IMR-90 (cell line): ENCODE results near the gene IFIT2. TPM values are rescaled to one million over a fixed set of nuclear protein-coding genes. Genes with fewer than 3 reads are reported as not detected.

Experiments used
- ATAC-seq: fragments of 200-7000 bp; cut with Tn5 transposase; 2 replicates; pipeline ENCODE4 v1.9.1; 2020; ENCODE audit warnings: low read depth, mild to moderate bottlenecking, moderate library complexity
- BruUV-seq: library from RNA; stranded (reverse); fragments of 400-500 nt; replicated peaks from 2 replicates; lab custom pipeline; 2021; lab: Mats Ljungman, UMichigan
- CTCF ChIA-PET: fragments of 300-600 bp; formaldehyde crosslinking; extraction: SDS; loops from one replicate; lab custom pipeline; 2021; ENCODE audit warnings: antibody characterized with exemption; lab: Yijun Ruan, JAX
- POLR2A ChIA-PET: fragments of 300-600 bp; sonication (Branson Sonifier 250); formaldehyde crosslinking; loops from one replicate; lab custom pipeline; 2022; ENCODE audit warnings: antibody characterized with exemption; ENCODE audit not compliant: unreplicated experiment; lab: Charles Lee
- DNase-seq: peaks from one replicate; pipeline ENCODE4 v3.0.0; 2013
- H2AFZ ChIP-seq: replicated peaks from 2 replicates; pipeline ENCODE3; 2013; ENCODE audit warnings: low read length, mild to moderate bottlenecking; ENCODE audit not compliant: poor library complexity
- H2AK5ac ChIP-seq: 2 replicates; pipeline ENCODE4 v1.6.1; 2013; ENCODE audit warnings: low read depth, low read length, inconsistent platforms
- H2AK9ac ChIP-seq: replicated peaks from 2 replicates; pipeline ENCODE3; 2013; ENCODE audit warnings: mild to moderate bottlenecking, low read depth, low read length, moderate library complexity; ENCODE audit not compliant: poor library complexity
- H2BK120ac ChIP-seq: 2 replicates; pipeline ENCODE4 v1.6.1; 2013; ENCODE audit warnings: low read depth, low read length, inconsistent platforms
- H2BK15ac ChIP-seq: 3 replicates; pipeline ENCODE4 v1.6.1; 2013; ENCODE audit warnings: low read depth, low read length, inconsistent platforms
- H2BK20ac ChIP-seq: 2 replicates; pipeline ENCODE4 v1.6.1; 2013; ENCODE audit warnings: low read depth, mild to moderate bottlenecking, inconsistent platforms, low read length, moderate library complexity
- H2BK5ac ChIP-seq: 2 replicates; pipeline ENCODE4 v1.6.1; 2013; ENCODE audit warnings: mild to moderate bottlenecking, low read depth, low read length, inconsistent platforms; ENCODE audit not compliant: poor library complexity, severe bottlenecking
- H3K14ac ChIP-seq: replicated peaks from 2 replicates; pipeline ENCODE4 v1.6.1; 2013; ENCODE audit warnings: low read depth, low read length, inconsistent platforms
- H3K18ac ChIP-seq: 2 replicates; pipeline ENCODE4 v1.6.1; 2013; ENCODE audit warnings: low read depth, low read length, control low read depth
- H3K23ac ChIP-seq: 2 replicates; pipeline ENCODE4 v1.6.1; 2013; ENCODE audit warnings: low read depth, low read length, inconsistent platforms
- H3K27ac ChIP-seq: 2 replicates; pipeline ENCODE4 v1.5.1; 2013; ENCODE audit warnings: mild to moderate bottlenecking, control low read depth, low read length; ENCODE audit not compliant: insufficient read depth
- H3K27me3 ChIP-seq: 2 replicates; pipeline ENCODE4 v1.6.1; 2013; ENCODE audit warnings: low read length; ENCODE audit not compliant: control insufficient read depth, insufficient read depth
- H3K36me3 ChIP-seq: 2 replicates; pipeline ENCODE4 v1.6.1; 2013; ENCODE audit warnings: low read length, mixed read lengths; ENCODE audit not compliant: control insufficient read depth, insufficient read depth
- H3K4ac ChIP-seq: 2 replicates; pipeline ENCODE4 v1.6.1; 2013; ENCODE audit warnings: low read depth, low read length, inconsistent platforms
- H3K4me1 ChIP-seq: 2 replicates; pipeline ENCODE4 v1.6.1; 2013; ENCODE audit warnings: low read length, mixed read lengths; ENCODE audit not compliant: control insufficient read depth, insufficient read depth
- H3K4me2 ChIP-seq: 2 replicates; pipeline ENCODE4 v1.6.1; 2013; ENCODE audit warnings: low read depth, mild to moderate bottlenecking, control low read depth, low read length, moderate library complexity
- H3K4me3 ChIP-seq: 2 replicates; pipeline ENCODE4 v1.5.1; 2013; ENCODE audit warnings: low read depth, mild to moderate bottlenecking, control low read depth, low read length, moderate library complexity; ENCODE audit not compliant: insufficient read depth
- H3K56ac ChIP-seq: 2 replicates; pipeline ENCODE4 v1.6.1; 2013; ENCODE audit warnings: low read length, inconsistent platforms; ENCODE audit not compliant: insufficient read depth; ENCODE audit errors: extremely low read depth
- H3K79me1 ChIP-seq, 2 experiments: 2 replicates each; pipeline ENCODE4 v1.6.1; 2013; ENCODE audit warnings: low read length in 2 of 2, inconsistent platforms in 1 of 2, low read depth in 1 of 2
- H3K9ac ChIP-seq: 2 replicates; pipeline ENCODE4 v1.6.1; 2013; ENCODE audit warnings: low read depth, low read length, control low read depth
- H3K9me1 ChIP-seq: 2 replicates; pipeline ENCODE4 v1.6.1; 2013; ENCODE audit warnings: low read length, inconsistent platforms; ENCODE audit not compliant: insufficient read depth
- H3K9me3 ChIP-seq: 2 replicates; pipeline ENCODE4 v1.6.1; 2013; ENCODE audit warnings: low read length; ENCODE audit not compliant: control insufficient read depth, insufficient read depth
- H4K20me1 ChIP-seq: 2 replicates; pipeline ENCODE4 v1.6.1; 2013; ENCODE audit warnings: low read length, inconsistent platforms; ENCODE audit not compliant: insufficient read depth
- H4K5ac ChIP-seq: 2 replicates; pipeline ENCODE4 v1.6.1; 2013; ENCODE audit warnings: mild to moderate bottlenecking, low read depth, low read length, control low read depth
- H4K8ac ChIP-seq, 2 experiments: 2 replicates each; pipeline ENCODE4 v1.6.1; 2013; ENCODE audit warnings: low read depth in 2 of 2, low read length in 2 of 2, control low read depth in 1 of 2, inconsistent platforms in 1 of 2
- H4K91ac ChIP-seq: 2 replicates; pipeline ENCODE4 v1.6.1; 2013; ENCODE audit warnings: low read depth, low read length, inconsistent platforms; ENCODE audit not compliant: insufficient read depth
- BHLHE40 ChIP-seq: fragments of 150-350 bp; IDR thresholded peaks from 2 replicates; pipeline ENCODE4 v1.6.1; 2016; ENCODE audit warnings: mild to moderate bottlenecking, low read depth, low read length
- CEBPB ChIP-seq: IDR thresholded peaks from 2 replicates; pipeline ENCODE4 v1.6.1; 2012; ENCODE audit warnings: low read depth, low read length, improper control_type of control experiment
- CHD1 ChIP-seq: IDR thresholded peaks from 2 replicates; pipeline ENCODE4 v1.6.1; 2012; ENCODE audit warnings: low read depth, low read length, improper control_type of control experiment
- CTCF ChIP-seq: conservative IDR thresholded peaks from 2 replicates; pipeline ENCODE4 v1.5.1; 2012; ENCODE audit warnings: mild to moderate bottlenecking, low read depth, low read length, improper control_type of control experiment
- ELK1 ChIP-seq: fragments of 150-350 bp; IDR thresholded peaks from 2 replicates; pipeline ENCODE4 v1.6.1; 2016; ENCODE audit warnings: low read depth, mild to moderate bottlenecking, low read length, moderate library complexity, borderline replicate concordance
- FOS ChIP-seq: fragments of 150-350 bp; IDR thresholded peaks from 2 replicates; pipeline ENCODE4 v1.6.1; 2016; ENCODE audit warnings: low read depth, low read length
- MAFK ChIP-seq: IDR thresholded peaks from 2 replicates; pipeline ENCODE4 v1.6.1; 2012; ENCODE audit warnings: low read depth, low read length, improper control_type of control experiment
- MAZ ChIP-seq: IDR thresholded peaks from 2 replicates; pipeline ENCODE4 v1.6.1; 2012; ENCODE audit warnings: low read depth, mild to moderate bottlenecking, low read length, improper control_type of control experiment, moderate library complexity, borderline replicate concordance
- MXI1 ChIP-seq: IDR thresholded peaks from 2 replicates; pipeline ENCODE4 v1.6.1; 2012; ENCODE audit warnings: low read depth, mild to moderate bottlenecking, low read length, moderate library complexity, borderline replicate concordance
- NFE2L2 ChIP-seq: fragments of 150-350 bp; IDR thresholded peaks from 2 replicates; pipeline ENCODE4 v1.6.1; 2016; ENCODE audit warnings: low read depth, mild to moderate bottlenecking, low read length
- POLR2A ChIP-seq: IDR thresholded peaks from 2 replicates; pipeline ENCODE4 v1.6.1; 2012; ENCODE audit warnings: mild to moderate bottlenecking, low read depth, low read length
- RAD21 ChIP-seq: IDR thresholded peaks from 2 replicates; pipeline ENCODE4 v1.6.1; 2012; ENCODE audit warnings: low read length, improper control_type of control experiment
- RCOR1 ChIP-seq: IDR thresholded peaks from 2 replicates; pipeline ENCODE4 v1.6.1; 2012; ENCODE audit warnings: mild to moderate bottlenecking, low read length, improper control_type of control experiment; ENCODE audit not compliant: insufficient replicate concordance
- RFX5 ChIP-seq: IDR thresholded peaks from 2 replicates; pipeline ENCODE4 v1.8.0; 2012; ENCODE audit warnings: low read depth, mild to moderate bottlenecking, low read length, moderate library complexity
- SMC3 ChIP-seq: fragments of 150-350 bp; IDR thresholded peaks from 2 replicates; pipeline ENCODE4 v1.6.1; 2016; ENCODE audit warnings: low read depth, mild to moderate bottlenecking, antibody characterized with exemption, low read length, moderate library complexity
- USF2 ChIP-seq: fragments of 150-350 bp; IDR thresholded peaks from 2 replicates; pipeline ENCODE4 v1.6.1; 2017; ENCODE audit warnings: mild to moderate bottlenecking, antibody characterized with exemption, low read length, low read depth
- WGBS, 2 experiments: methylation state at CpG; one replicate each; pipeline versions ENCODE4 v1.1.5 to v1.1.7; 2013; ENCODE audit warnings: missing lambda C conversion rate in 2 of 2; ENCODE audit not compliant: insufficient read length in 1 of 2; ENCODE audit errors: extremely low coverage in 2 of 2; 5-methylcytosine and 5-hydroxymethylcytosine counted together
- dilution Hi-C: fragments of 300-500 bp; cut with HindIII; formaldehyde crosslinking; loops from one replicate; pipeline ENCODE4 v1.14.3; 2018; ENCODE audit warnings: low sequenced_read_pairs; ENCODE audit not compliant: unreplicated experiment
- in situ Hi-C: fragments of 300-500 bp; cut with MboI; formaldehyde crosslinking; loops from 3 replicates; pipeline ENCODE4 v1.14.3; 2019; ENCODE audit warnings: low sequenced_read_pairs, inconsistent platforms, mixed read lengths
- intact Hi-C: fragments of 100-400 bp; cut with micrococcal nuclease; formaldehyde crosslinking; loops from 2 replicates; pipeline ENCODE4 v1.10.0; 2022
- polyA plus RNA-seq, 3 experiments: library from polyadenylated mRNA; depleted of rRNA; stranded (reverse); fragments of >200 nt; gene quantifications; 2 replicates each; pipeline ENCODE4 v1.2.3, GENCODE V29; 2012; ENCODE audit warnings: low replicate concordance in 1 of 3
- total RNA-seq: library from RNA; depleted of rRNA; stranded (reverse); fragments of >200 nt; gene quantifications from 2 replicates; pipeline ENCODE4 v1.2.3, GENCODE V29; 2012

Gene IFIT2
- total and polyA plus RNA-seq, 2 of the 4 experiments (the other 2 are of a cell fraction): 1.1 to 2.2 TPM

- no peaks in the 10 kb centered on the region for H3K9me3 ChIP-seq
- H3K79me1 ChIP-seq: no peaks in the 10 kb centered on the region
- H3K14ac ChIP-seq: peak overlapping the region; percentile 24; the same call in 1 of the 2 replicates
- H4K20me1 ChIP-seq: no peaks in the 10 kb centered on the region
- H2AK5ac ChIP-seq: peak overlapping the region; percentile 76; the same call in 1 of the 2 replicates
- no peak overlapping the region for H2AK9ac ChIP-seq
- dilution Hi-C loops: no loop called here
- BruUV-seq: no TSS peak
- H3K18ac ChIP-seq: no peak overlapping the region
- in situ Hi-C loops: no loop called here
- peak overlapping the region; percentile 57; the same call in 1 of the 2 replicates for H3K4ac ChIP-seq
- H3K4me3 ChIP-seq: no peak overlapping the region
- no peak overlapping the region for H3K23ac ChIP-seq
- H3K56ac ChIP-seq: no peak overlapping the region
- H3K9me1 ChIP-seq: peaks cover 6% of the 10 kb centered on the region
- H3K4me1 ChIP-seq: peaks cover 13% of the 10 kb centered on the region
- H3K36me3 ChIP-seq: no peaks in the 10 kb centered on the region
- no peak for TF ChIP-seq MXI1
- no peak for TF ChIP-seq CTCF
- TF ChIP-seq ELK1: no peak
- TF ChIP-seq POLR2A: no peak
- no peak for TF ChIP-seq CEBPB
- TF ChIP-seq BHLHE40: no peak
- TF ChIP-seq USF2: no peak
- TF ChIP-seq RFX5: no peak
- TF ChIP-seq CHD1: no peak
- TF ChIP-seq FOS: no peak
- no peak for TF ChIP-seq MAZ
- TF ChIP-seq SMC3: no peak
- no peak for TF ChIP-seq RCOR1
- no peak for TF ChIP-seq NFE2L2
- TF ChIP-seq RAD21: no peak
- TF ChIP-seq MAFK: no peak
- no peak overlapping the region for H3K27ac ChIP-seq
- H2BK120ac ChIP-seq: peak overlapping the region; percentile 50
- H2BK15ac ChIP-seq: peak overlapping the region; percentile 20; the same call in 1 of the 3 replicates
- 0 out of 2 replicates have a peak overlapping the region, but pooled peaks have one; percentile 27 for H4K91ac ChIP-seq
- DNase-seq: no peak
- H2BK20ac ChIP-seq: peak overlapping the region; percentile 53; the same call in 1 of the 2 replicates
- no peak overlapping the region for H4K5ac ChIP-seq
- H3K4me2 ChIP-seq: peak overlapping the region; percentile 15; the same call in 1 of the 2 replicates
- WGBS, 2 experiments: no CpG with 5 or more reads among the region's 3 CpGs
- ChIA-PET POLR2A (no interaction called here), CTCF (no interaction called here)
- intact Hi-C loops: no loop called here
- ATAC-seq: peak; percentile 41
- peak overlapping the region; percentile 17 for H2AFZ ChIP-seq
- peak overlapping the region in 1 of 2 experiments; percentile 12; a peak in 1 of 4 replicates for H4K8ac ChIP-seq
- H2BK5ac ChIP-seq: peak overlapping the region; percentile 18
- no peaks in the 10 kb centered on the region for H3K27me3 ChIP-seq
- H3K9ac ChIP-seq: no peak overlapping the region
Observed at GRCh38 chr10:89274928-89275327, 26.9 kb upstream of the IFIT2 start.
